Fibroblast of skin of right quadriceps (primary cell): Measurements from ENCODE around the gene AFF3.
A peak's percentile ranks its signal among the peaks of the same experiment; 100 is the strongest.

Source experiments
- DNase-seq: peaks from one replicate; pipeline ENCODE4 v3.0.0-alpha.2; 2013

AFF3 gene

GRCh38 chr2:100040906-100041305 lies 101.5 kb downstream of the AFF3 start:
- DNase-seq, result no peak

- DNase-seq, result no peak
These were observed 103.0 kb downstream of the AFF3 start for GRCh38 chr2:100039291-100039980.

- DNase-seq, result no peak
These were observed 104.4 kb downstream of the AFF3 start for GRCh38 chr2:100038011-100038410.

GRCh38 chr2:100036793-100037192 lies 105.6 kb downstream of the AFF3 start:
- DNase-seq, result no peak

- DNase-seq, result no peak
These were observed 106.4 kb downstream of the AFF3 start for GRCh38 chr2:100036026-100036425.

GRCh38 chr2:100034431-100034830 lies 108.0 kb downstream of the AFF3 start:
- no peak for DNase-seq

GRCh38 chr2:100033976-100034375 lies 108.4 kb downstream of the AFF3 start:
- no peak for DNase-seq

- DNase-seq, result no peak
These were observed 110.8 kb downstream of the AFF3 start for GRCh38 chr2:100031604-100032003.

GRCh38 chr2:100029460-100029859 lies 112.9 kb downstream of the AFF3 start:
- DNase-seq, result no peak

- DNase-seq, result peak; percentile 54
These were observed 120.5 kb downstream of the AFF3 start for GRCh38 chr2:100021791-100022340.

- DNase-seq, result no peak
These were observed 122.9 kb downstream of the AFF3 start for GRCh38 chr2:100019499-100019898.

- peak; percentile 85 for DNase-seq
These were observed 123.8 kb downstream of the AFF3 start for GRCh38 chr2:100018341-100019193.

GRCh38 chr2:100017633-100018032 lies 124.8 kb downstream of the AFF3 start:
- DNase-seq, result peak; percentile 98

- DNase-seq, result no peak
These were observed 125.6 kb downstream of the AFF3 start for GRCh38 chr2:100016756-100017155.

GRCh38 chr2:100015849-100016248 lies 126.5 kb downstream of the AFF3 start:
- no peak for DNase-seq

GRCh38 chr2:100013892-100014677 lies 128.3 kb downstream of the AFF3 start:
- peak; percentile 97 for DNase-seq

- peak; percentile 92 for DNase-seq
These were observed 129.8 kb downstream of the AFF3 start for GRCh38 chr2:100012561-100012960.

- peak; percentile 98 for DNase-seq
These were observed 131.1 kb downstream of the AFF3 start for GRCh38 chr2:100011272-100011731.

- DNase-seq, result peak; percentile 26
These were observed 131.8 kb downstream of the AFF3 start for GRCh38 chr2:100010606-100011005.

GRCh38 chr2:100009743-100010142 lies 132.6 kb downstream of the AFF3 start:
- no peak for DNase-seq

- DNase-seq, result peak; percentile 97
These were observed 133.4 kb downstream of the AFF3 start for GRCh38 chr2:100008956-100009355.

- DNase-seq, result no peak
These were observed 135.9 kb downstream of the AFF3 start for GRCh38 chr2:100006516-100006915.

- peak; percentile 13 for DNase-seq
These were observed 137.4 kb downstream of the AFF3 start for GRCh38 chr2:100004959-100005387.
